ENCODE results near the gene PPIF.

DNA sequence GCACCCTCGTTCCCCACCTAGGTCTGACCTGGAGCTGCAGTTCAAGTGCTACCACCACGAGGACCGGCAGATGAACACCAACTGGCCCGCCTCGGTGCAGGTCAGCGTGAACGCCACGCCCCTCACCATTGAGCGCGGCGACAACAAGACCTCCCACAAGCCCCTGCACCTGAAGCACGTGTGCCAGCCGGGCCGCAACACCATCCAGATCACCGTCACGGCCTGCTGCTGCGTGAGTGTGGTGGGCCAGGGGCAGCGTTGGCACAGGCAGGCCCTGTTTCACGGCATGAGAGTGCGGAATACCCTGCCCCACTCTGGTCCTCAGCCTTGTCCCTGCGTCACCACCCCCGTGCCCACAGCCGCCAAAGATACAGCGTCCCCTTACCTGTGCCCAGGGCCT lies 46.6 kb upstream of the PPIF start:
- TF ChIP-seq CTCF (optimal IDR thresholded peaks at IDR 0.05 in 1 of 3, IDR thresholded peaks at IDR 0.05 in 1 of 3, conservative IDR thresholded peaks at IDR 0.05 in 1 of 3; ENCODE audit: extremely low read depth in 1 of 3, insufficient read depth in 2 of 3, low read length in 3 of 3) (no peak), EZH2 (IDR thresholded peaks at IDR 0.05; ENCODE audit: low read length) (no peak)

All from keratinocyte (primary cell).